H1 (cell line): ENCODE results near the gene ASS1.

Experiments used
- EGR1 ChIP-seq: IDR thresholded peaks from 2 replicates; pipeline ENCODE4 v1.6.1; 2011; ENCODE audit warnings: low read depth, low read length, borderline replicate concordance
- NRF1 ChIP-seq: IDR thresholded peaks from 2 replicates; pipeline ENCODE4 v1.6.1; 2011; ENCODE audit warnings: mild to moderate bottlenecking, low read depth, low read length, improper control_type of control experiment
- POLR2A ChIP-seq, 2 experiments: IDR thresholded peaks; 1 replicate in 1 of 2; 2 replicates in 1 of 2; pipeline ENCODE4 v1.6.1; 2011; ENCODE audit warnings: low read depth in 2 of 2, low read length in 2 of 2, mild to moderate bottlenecking in 2 of 2; ENCODE audit errors: control extremely low read depth in 1 of 2
- SIX5 ChIP-seq: IDR thresholded peaks from 2 replicates; pipeline ENCODE4 v1.6.1; 2011; ENCODE audit warnings: mild to moderate bottlenecking, low read depth, low read length
- SP2 ChIP-seq: IDR thresholded peaks from 2 replicates; pipeline ENCODE4 v1.6.1; 2012; ENCODE audit warnings: mild to moderate bottlenecking, low read length, inconsistent platforms
- YY1 ChIP-seq: IDR thresholded peaks from 2 replicates; pipeline ENCODE4 v1.6.1; 2011; ENCODE audit warnings: low read depth, mild to moderate bottlenecking, low read length
- TF ChIP-seq, protein P1 (sequence below), 3 experiments: IDR thresholded peaks; 1 replicate in 2 of 3; 2 replicates in 1 of 3; pipeline versions ENCODE4 v1.5.1 to v1.6.1; 2011; ENCODE audit warnings: low read length in 3 of 3, mild to moderate bottlenecking in 3 of 3, inconsistent platforms in 2 of 3, low read depth in 1 of 3, moderate library complexity in 1 of 3; ENCODE audit not compliant: insufficient read depth in 1 of 3; ENCODE audit errors: control extremely low read depth in 1 of 3
- TF ChIP-seq, protein P2 (sequence below): IDR thresholded peaks from 2 replicates; pipeline ENCODE4 v1.6.1; 2011; ENCODE audit warnings: low read length, improper control_type of control experiment

DNA sequence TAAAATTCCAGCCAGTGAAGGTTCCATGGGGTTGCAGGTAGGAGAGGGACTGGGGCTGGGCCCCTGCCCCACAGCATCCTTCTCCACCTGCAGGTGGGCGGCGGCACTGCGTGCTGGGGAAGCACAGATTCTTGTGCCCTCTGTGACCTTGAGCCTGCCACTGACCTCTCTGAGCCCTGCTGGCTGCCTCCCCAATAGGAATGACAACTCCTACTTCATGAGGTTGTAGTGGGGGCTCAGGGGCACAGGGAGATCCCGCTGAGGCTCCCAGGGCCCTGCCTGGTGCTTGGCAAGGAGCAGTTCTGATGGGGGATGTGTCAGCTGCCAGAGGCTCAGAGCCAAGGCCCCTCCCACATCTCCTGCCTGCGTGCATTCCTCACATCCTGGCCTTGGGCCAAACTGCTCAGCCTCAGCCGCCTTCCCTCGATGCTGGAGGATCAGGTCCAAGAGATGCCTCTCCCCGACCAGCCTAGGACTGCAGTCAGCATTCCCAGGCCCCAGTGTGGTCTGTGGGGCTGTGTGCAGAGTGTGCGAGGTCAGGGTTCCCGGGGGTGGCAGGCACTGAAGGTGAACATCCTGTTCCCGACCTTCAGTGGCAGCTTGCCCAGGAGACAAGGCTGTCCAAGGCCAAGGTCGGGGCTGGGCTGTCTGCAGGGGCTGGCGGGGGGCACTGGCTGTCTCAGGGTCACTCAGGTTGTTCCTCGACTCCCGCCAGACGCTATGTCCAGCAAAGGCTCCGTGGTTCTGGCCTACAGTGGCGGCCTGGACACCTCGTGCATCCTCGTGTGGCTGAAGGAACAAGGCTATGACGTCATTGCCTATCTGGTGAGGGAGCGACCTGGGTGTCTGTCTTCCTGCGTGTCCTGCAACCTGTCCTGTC lies 7.0 kb downstream of the ASS1 start:
- TF ChIP-seq, protein P1, sequence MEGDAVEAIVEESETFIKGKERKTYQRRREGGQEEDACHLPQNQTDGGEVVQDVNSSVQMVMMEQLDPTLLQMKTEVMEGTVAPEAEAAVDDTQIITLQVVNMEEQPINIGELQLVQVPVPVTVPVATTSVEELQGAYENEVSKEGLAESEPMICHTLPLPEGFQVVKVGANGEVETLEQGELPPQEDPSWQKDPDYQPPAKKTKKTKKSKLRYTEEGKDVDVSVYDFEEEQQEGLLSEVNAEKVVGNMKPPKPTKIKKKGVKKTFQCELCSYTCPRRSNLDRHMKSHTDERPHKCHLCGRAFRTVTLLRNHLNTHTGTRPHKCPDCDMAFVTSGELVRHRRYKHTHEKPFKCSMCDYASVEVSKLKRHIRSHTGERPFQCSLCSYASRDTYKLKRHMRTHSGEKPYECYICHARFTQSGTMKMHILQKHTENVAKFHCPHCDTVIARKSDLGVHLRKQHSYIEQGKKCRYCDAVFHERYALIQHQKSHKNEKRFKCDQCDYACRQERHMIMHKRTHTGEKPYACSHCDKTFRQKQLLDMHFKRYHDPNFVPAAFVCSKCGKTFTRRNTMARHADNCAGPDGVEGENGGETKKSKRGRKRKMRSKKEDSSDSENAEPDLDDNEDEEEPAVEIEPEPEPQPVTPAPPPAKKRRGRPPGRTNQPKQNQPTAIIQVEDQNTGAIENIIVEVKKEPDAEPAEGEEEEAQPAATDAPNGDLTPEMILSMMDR (IDR thresholded peaks at IDR 0.05; ENCODE audit: control extremely low read depth in 1 of 3, insufficient read depth in 1 of 3, low read depth in 1 of 3, low read length in 3 of 3), result peak in 2 of 3 experiments; percentile 77 to 85; a peak in 3 of 4 replicates
- TF ChIP-seq SP2, result no peak
- no peak for TF ChIP-seq POLR2A (IDR thresholded peaks at IDR 0.05; ENCODE audit: control extremely low read depth in 1 of 2, low read depth in 2 of 2, low read length in 2 of 2)
- no peak for TF ChIP-seq YY1
- no peak for TF ChIP-seq EGR1
- TF ChIP-seq SIX5, result no peak
- no peak for TF ChIP-seq NRF1
- TF ChIP-seq, protein P2, sequence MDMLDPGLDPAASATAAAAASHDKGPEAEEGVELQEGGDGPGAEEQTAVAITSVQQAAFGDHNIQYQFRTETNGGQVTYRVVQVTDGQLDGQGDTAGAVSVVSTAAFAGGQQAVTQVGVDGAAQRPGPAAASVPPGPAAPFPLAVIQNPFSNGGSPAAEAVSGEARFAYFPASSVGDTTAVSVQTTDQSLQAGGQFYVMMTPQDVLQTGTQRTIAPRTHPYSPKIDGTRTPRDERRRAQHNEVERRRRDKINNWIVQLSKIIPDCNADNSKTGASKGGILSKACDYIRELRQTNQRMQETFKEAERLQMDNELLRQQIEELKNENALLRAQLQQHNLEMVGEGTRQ, result no peak
